ENCODE data around the gene SELENON.

DNA sequence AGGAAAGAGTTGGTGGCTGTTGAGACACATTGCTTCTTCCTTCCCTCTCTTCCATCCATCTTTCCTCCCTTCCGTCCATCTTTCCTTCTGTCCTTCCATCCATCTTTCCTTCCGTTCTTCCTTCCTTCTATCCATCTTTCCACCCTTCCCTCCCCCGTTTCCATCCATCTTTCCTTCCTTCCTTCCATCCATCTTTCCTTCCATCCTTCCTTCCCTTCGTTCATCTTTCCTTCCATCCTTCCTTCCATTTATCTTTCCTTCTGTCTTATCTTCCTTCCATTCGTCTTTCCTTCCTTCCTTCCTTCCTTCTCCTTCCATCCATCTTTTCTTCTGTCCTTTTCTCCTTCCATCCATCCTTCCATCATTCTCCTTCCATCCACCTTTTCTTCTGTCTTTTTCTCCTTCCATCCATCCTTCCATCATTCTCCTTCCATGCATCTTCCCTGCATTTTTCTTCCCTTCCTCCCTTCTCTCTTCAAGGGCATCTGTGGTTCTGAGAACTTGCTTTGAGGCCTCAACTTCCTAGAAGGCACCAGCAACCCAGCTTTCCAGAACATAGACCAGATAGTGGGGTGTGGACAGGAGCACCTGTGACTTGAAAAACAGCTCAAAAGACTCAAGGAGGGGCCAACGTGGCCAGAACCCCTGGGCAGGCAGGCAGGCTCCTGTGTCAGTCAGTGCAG, 48.9 kb upstream of the SELENON start:
- TF ChIP-seq, protein P1, sequence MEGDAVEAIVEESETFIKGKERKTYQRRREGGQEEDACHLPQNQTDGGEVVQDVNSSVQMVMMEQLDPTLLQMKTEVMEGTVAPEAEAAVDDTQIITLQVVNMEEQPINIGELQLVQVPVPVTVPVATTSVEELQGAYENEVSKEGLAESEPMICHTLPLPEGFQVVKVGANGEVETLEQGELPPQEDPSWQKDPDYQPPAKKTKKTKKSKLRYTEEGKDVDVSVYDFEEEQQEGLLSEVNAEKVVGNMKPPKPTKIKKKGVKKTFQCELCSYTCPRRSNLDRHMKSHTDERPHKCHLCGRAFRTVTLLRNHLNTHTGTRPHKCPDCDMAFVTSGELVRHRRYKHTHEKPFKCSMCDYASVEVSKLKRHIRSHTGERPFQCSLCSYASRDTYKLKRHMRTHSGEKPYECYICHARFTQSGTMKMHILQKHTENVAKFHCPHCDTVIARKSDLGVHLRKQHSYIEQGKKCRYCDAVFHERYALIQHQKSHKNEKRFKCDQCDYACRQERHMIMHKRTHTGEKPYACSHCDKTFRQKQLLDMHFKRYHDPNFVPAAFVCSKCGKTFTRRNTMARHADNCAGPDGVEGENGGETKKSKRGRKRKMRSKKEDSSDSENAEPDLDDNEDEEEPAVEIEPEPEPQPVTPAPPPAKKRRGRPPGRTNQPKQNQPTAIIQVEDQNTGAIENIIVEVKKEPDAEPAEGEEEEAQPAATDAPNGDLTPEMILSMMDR (IDR thresholded peaks at IDR 0.05; ENCODE audit: poor library complexity), result no peak
- no peak for TF ChIP-seq EZH2 (IDR thresholded peaks at IDR 0.05; ENCODE audit: borderline replicate concordance)

Data from hepatocyte (in vitro differentiated cells).